GM19455 (cell line): Measurements from ENCODE around the gene SAMD4A.

Experiments used
- ATAC-seq: cut with Tn5 transposase; IDR thresholded peaks from one replicate; pipeline ENCODE4 v1.9.1; 2021; ENCODE audit not compliant: unreplicated experiment

Gene SAMD4A

GRCh38 chr14:54564868-54565784, 1.8 kb upstream of the SAMD4A start:
- peak; percentile 27 for ATAC-seq

- peak; percentile 58 for ATAC-seq
These were observed 1.0 kb upstream of the SAMD4A start for GRCh38 chr14:54565785-54566409.

GRCh38 chr14:54567224-54567638, 303 bp downstream of the SAMD4A start:
- no peak for ATAC-seq

- ATAC-seq = no peak
These were observed 972 bp downstream of the SAMD4A start for GRCh38 chr14:54567639-54568561.

- ATAC-seq = no peak
These were observed 2.1 kb downstream of the SAMD4A start for GRCh38 chr14:54568821-54569595.

GRCh38 chr14:54570047-54570446, 3.1 kb downstream of the SAMD4A start:
- no peak for ATAC-seq

- ATAC-seq = no peak
These were observed 3.9 kb downstream of the SAMD4A start for GRCh38 chr14:54570631-54571415.

GRCh38 chr14:54572316-54572715, 5.4 kb downstream of the SAMD4A start:
- ATAC-seq = no peak

GRCh38 chr14:54574528-54574927, 7.6 kb downstream of the SAMD4A start:
- no peak for ATAC-seq

GRCh38 chr14:54577494-54577893, 10.6 kb downstream of the SAMD4A start:
- ATAC-seq = no peak

- no peak for ATAC-seq
These were observed 11.0 kb downstream of the SAMD4A start for GRCh38 chr14:54577977-54578376.

- ATAC-seq = no peak
These were observed 12.7 kb downstream of the SAMD4A start for GRCh38 chr14:54579621-54580020.

GRCh38 chr14:54580933-54581332, 14.0 kb downstream of the SAMD4A start:
- no peak for ATAC-seq

- no peak for ATAC-seq
These were observed 15.4 kb downstream of the SAMD4A start for GRCh38 chr14:54582334-54582733.

GRCh38 chr14:54584097-54584496, 17.2 kb downstream of the SAMD4A start:
- ATAC-seq = no peak

- ATAC-seq = no peak
These were observed 18.3 kb downstream of the SAMD4A start for GRCh38 chr14:54585214-54585613.

GRCh38 chr14:54589076-54589475, 22.1 kb downstream of the SAMD4A start:
- no peak for ATAC-seq

- ATAC-seq = no peak
These were observed 22.9 kb downstream of the SAMD4A start for GRCh38 chr14:54589843-54590242.

- ATAC-seq = no peak
These were observed 23.6 kb downstream of the SAMD4A start for GRCh38 chr14:54590481-54590880.

GRCh38 chr14:54591461-54591860, 24.5 kb downstream of the SAMD4A start:
- no peak for ATAC-seq
